OCI-LY1 (cell line): Measurements from ENCODE around the gene TBPL2.

ENCODE experiments used
- EZH2 ChIP-seq: fragments of 200-600 bp; sonication (generic), shearing (Covaris generic); IDR thresholded peaks from 2 replicates; pipeline ENCODE4 v1.8.0; 2017; ENCODE audit warnings: borderline replicate concordance, mixed run types, mild to moderate bottlenecking, antibody characterized with exemption, low read length, moderate library complexity, mixed read lengths
- TF ChIP-seq, protein P1 (sequence below): fragments of 200-600 bp; sonication (generic), shearing (Covaris generic); IDR thresholded peaks from 2 replicates; pipeline ENCODE4 v1.5.1; 2017; ENCODE audit warnings: mild to moderate bottlenecking, antibody characterized with exemption, low read length, moderate library complexity, mixed read lengths

DNA sequence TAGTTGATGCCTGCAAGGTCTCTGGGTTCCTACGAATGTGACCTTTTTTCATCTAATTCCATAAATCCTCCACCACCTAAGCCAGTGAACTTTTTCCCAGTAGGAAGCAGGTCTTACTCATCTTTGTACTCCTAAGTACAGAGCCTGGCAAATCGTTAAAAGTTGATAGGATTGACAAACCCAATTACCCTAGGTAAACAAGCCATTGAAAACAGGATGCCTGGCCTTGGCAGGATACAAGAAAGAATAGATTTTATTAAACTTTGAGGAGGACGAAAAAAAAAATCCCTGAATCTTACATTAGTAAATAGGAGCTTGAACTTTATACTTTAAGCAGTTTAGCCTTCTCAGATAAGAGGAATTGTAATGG lies 5.6 kb downstream of the TBPL2 start:
- TF ChIP-seq, protein P1, sequence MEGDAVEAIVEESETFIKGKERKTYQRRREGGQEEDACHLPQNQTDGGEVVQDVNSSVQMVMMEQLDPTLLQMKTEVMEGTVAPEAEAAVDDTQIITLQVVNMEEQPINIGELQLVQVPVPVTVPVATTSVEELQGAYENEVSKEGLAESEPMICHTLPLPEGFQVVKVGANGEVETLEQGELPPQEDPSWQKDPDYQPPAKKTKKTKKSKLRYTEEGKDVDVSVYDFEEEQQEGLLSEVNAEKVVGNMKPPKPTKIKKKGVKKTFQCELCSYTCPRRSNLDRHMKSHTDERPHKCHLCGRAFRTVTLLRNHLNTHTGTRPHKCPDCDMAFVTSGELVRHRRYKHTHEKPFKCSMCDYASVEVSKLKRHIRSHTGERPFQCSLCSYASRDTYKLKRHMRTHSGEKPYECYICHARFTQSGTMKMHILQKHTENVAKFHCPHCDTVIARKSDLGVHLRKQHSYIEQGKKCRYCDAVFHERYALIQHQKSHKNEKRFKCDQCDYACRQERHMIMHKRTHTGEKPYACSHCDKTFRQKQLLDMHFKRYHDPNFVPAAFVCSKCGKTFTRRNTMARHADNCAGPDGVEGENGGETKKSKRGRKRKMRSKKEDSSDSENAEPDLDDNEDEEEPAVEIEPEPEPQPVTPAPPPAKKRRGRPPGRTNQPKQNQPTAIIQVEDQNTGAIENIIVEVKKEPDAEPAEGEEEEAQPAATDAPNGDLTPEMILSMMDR = no peak
- TF ChIP-seq EZH2 = no peak
